Prostate gland (tissue), 2 donors: Measurements from ENCODE around the gene MGAT5. TPM values are rescaled to one million over a fixed set of nuclear protein-coding genes. Genes with fewer than 3 reads are reported as not detected.

ENCODE experiments used
- DNase-seq: peaks from one replicate; pipeline ENCODE4 v3.0.0-alpha.2; 2019; ENCODE audit warnings: low spot score
- H3K27ac ChIP-seq, 2 donors: fragments of 200-600 bp; sonication (generic); 2 replicates each; pipeline ENCODE4 v1.5.1; 2017 to 2019
- H3K27me3 ChIP-seq: fragments of 200-600 bp; sonication (generic); replicated peaks from 2 replicates; pipeline ENCODE4 v1.5.1; 2019; ENCODE audit not compliant: insufficient read depth
- H3K36me3 ChIP-seq, 2 donors: fragments of 200-600 bp; sonication (generic); 1 replicate in 1 of 2; 2 replicates in 1 of 2; pipeline versions ENCODE4 v1.5.1 to v1.8.1; 2017 to 2019
- H3K4me1 ChIP-seq: fragments of 200-600 bp; sonication (generic); replicated peaks from 2 replicates; pipeline ENCODE4 v1.5.1; 2019
- H3K4me3 ChIP-seq, 2 donors: fragments of 200-600 bp; sonication (generic); 2 replicates each; pipeline ENCODE4 v1.5.1; 2017 to 2019
- H3K9me3 ChIP-seq: fragments of 200-600 bp; sonication (generic); 2 replicates; pipeline ENCODE4 v1.5.1; 2017
- CTCF ChIP-seq, 4 experiments: fragments of 200-600 bp in 2 of 4; fragments of 450-650 bp in 2 of 4; sonication (generic) in 2 of 4; IDR thresholded peaks; 1 replicate in 3 of 4; 2 replicates in 1 of 4; pipeline ENCODE4 v1.5.1; 2016 to 2019; ENCODE audit warnings: antibody characterized with exemption in 4 of 4, mild to moderate bottlenecking in 2 of 4, moderate library complexity in 2 of 4
- POLR2A ChIP-seq: fragments of 450-650 bp; IDR thresholded peaks from one replicate; pipeline ENCODE4 v1.6.1; 2016; ENCODE audit warnings: antibody characterized with exemption, mild to moderate bottlenecking
- POLR2AphosphoS5 ChIP-seq: sonication (generic); formaldehyde crosslinking; IDR thresholded peaks from one replicate; pipeline ENCODE4 v1.6.1; 2017; ENCODE audit warnings: antibody characterized with exemption
- WGBS: methylation state at CpG from one replicate; pipeline ENCODE4 v1.1.5; 2018; 5-methylcytosine and 5-hydroxymethylcytosine counted together
- intact Hi-C: fragments of 100-400 bp; cut with DNase I; formaldehyde crosslinking; loops from one replicate; pipeline ENCODE4 v1.14.2; 2022
- total RNA-seq, 2 donors: library from RNA; depleted of rRNA; stranded (reverse); fragments of >200 nt; gene quantifications; one replicate each; pipeline ENCODE4 v1.1.0, GENCODE V29; 2016

MGAT5 gene
- total RNA-seq, 2 donors from 2014 or later, result 20.1 to 83.2 TPM

- intact Hi-C loops, result loop anchor here (10.0 kb wide), 1 partner anchor 429 kb away; no protein-coding TSS in a partner anchor
- WGBS, result 62% methylated on average over 6 of the region's 6 CpGs
Measured at GRCh38 chr2:134465228-134466105, 211.6 kb downstream of the MGAT5 start.

DNA sequence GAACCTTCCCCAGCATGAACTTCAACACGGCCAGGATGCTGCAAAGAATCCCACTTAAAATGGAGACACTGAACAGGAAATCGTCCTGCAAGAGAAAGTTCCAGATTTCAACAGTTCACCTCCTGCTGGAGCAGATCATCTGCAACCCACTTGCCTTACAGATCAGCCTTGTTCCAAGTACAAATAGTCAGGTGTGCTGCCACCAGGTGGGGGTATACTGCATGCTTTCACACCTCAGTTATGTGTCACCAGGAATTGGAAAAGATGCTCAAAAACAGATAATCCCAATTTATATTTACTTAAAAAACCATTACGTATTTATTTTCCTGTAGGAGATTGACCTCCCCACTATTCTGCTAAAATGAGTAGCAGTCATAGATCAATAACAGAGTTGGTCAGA lies 212.3 kb downstream of the MGAT5 start:
- no peak for DNase-seq
- no peak for TF ChIP-seq POLR2A
- TF ChIP-seq CTCF (IDR thresholded peaks at IDR 0.05), result no peak
- no peak for TF ChIP-seq POLR2AphosphoS5
- WGBS, result 61% methylated on average over 3 of the region's 3 CpGs
- Histone ChIP-seq H3K27ac (no peak overlapping the region), H3K4me3 (no peak overlapping the region), H3K9me3 (no peaks in the 10 kb centered on the region), H3K27me3 (no peaks in the 10 kb centered on the region), H3K36me3 (no peaks in the 10 kb centered on the region), H3K4me1 (no peaks in the 10 kb centered on the region)
- intact Hi-C loops, result loop anchor here (10.0 kb wide), 1 partner anchor 429 kb away; no protein-coding TSS in a partner anchor

More at GRCh38 chr2:134465228-134466105, 211.6 kb downstream of the MGAT5 start:
- Histone ChIP-seq H3K36me3 (no peaks in the 10 kb centered on the region), H3K4me1 (no peaks in the 10 kb centered on the region), H3K27me3 (no peaks in the 10 kb centered on the region), H3K9me3 (no peaks in the 10 kb centered on the region), H3K27ac (no peak overlapping the region), H3K4me3 (no peak overlapping the region)
- TF ChIP-seq CTCF (IDR thresholded peaks at IDR 0.05) (no peak), POLR2A (no peak)
- DNase-seq, result no peak

DNA sequence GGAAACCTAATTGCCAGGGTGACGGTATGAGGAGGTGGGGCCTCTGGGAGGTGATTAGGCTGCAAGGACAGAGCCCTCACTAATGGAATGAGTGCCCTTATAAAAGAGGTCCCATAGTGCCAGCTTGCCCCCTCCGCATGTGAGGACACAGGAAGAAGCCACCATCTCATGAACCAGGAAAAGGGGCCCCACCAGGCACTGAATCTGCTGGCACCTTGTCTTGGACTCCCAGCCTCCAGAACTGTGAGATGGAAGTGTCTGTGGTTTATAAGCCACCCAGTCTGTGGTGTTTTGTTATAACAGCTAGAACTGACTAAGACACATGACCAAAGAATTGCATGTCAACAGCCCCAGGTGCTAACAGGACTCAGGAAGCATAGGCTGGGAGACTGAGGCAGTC lies 214.3 kb downstream of the MGAT5 start:
- Histone ChIP-seq H3K27me3 (no peaks in the 10 kb centered on the region), H3K9me3 (no peaks in the 10 kb centered on the region), H3K4me1 (no peaks in the 10 kb centered on the region), H3K27ac (no peak overlapping the region), H3K4me3 (no peak overlapping the region), H3K36me3 (no peaks in the 10 kb centered on the region)
- intact Hi-C loops, result loop anchor here (10.0 kb wide), 1 partner anchor 427 kb away; no protein-coding TSS in a partner anchor
- no peak for TF ChIP-seq CTCF (IDR thresholded peaks at IDR 0.05)
- TF ChIP-seq POLR2A, result no peak
- whole genome bisulfite sequencing, result 98% methylated on average over 2 of the region's 2 CpGs
- DNase-seq, result no peak

- Histone ChIP-seq H3K27ac (no peak overlapping the region), H3K9me3 (no peaks in the 10 kb centered on the region), H3K4me3 (no peak overlapping the region), H3K27me3 (no peaks in the 10 kb centered on the region), H3K36me3 (no peaks in the 10 kb centered on the region), H3K4me1 (no peaks in the 10 kb centered on the region)
- TF ChIP-seq POLR2A (no peak), POLR2AphosphoS5 (no peak), CTCF (IDR thresholded peaks at IDR 0.05) (no peak)
- DNase-seq, result no peak
- 81% methylated on average over 12 of the region's 12 CpGs for WGBS
- intact Hi-C loops, result loop anchor here (10.0 kb wide), 1 partner anchor 426 kb away; no protein-coding TSS in a partner anchor
Measured at GRCh38 chr2:134468776-134469175, 214.9 kb downstream of the MGAT5 start.
